Gastroesophageal sphincter (tissue), 4 donors: Measurements from ENCODE around the gene CNGA3. TPM values are rescaled to one million over a fixed set of nuclear protein-coding genes. Genes with fewer than 3 reads are reported as not detected.

ENCODE experiments used
- ATAC-seq: fragments of 150-250 bp; one replicate; pipeline ENCODE4 v1.9.1; 2016; ENCODE audit warnings: mild to moderate bottlenecking, moderate library complexity
- H3K27ac ChIP-seq, 4 donors: fragments of 200-600 bp; sonication (generic) in 3 of 4; 1 replicate in 3 of 4; 2 replicates in 1 of 4; pipeline ENCODE4 v1.5.1; 2016 to 2019
- H3K27me3 ChIP-seq: fragments of 200-600 bp; sonication (generic); one replicate; pipeline ENCODE4 v1.5.1; 2019
- H3K36me3 ChIP-seq, 2 donors: fragments of 200-600 bp; sonication (generic); one replicate each; pipeline ENCODE4 v1.5.1; 2019; ENCODE audit warnings: control low read depth in 1 of 2
- H3K4me1 ChIP-seq, 3 donors: fragments of 200-600 bp; sonication (generic); 1 replicate in 2 of 3; 2 replicates in 1 of 3; pipeline ENCODE4 v1.5.1; 2016 to 2019; ENCODE audit warnings: control low read depth in 2 of 3
- H3K4me3 ChIP-seq, 2 donors: fragments of 200-600 bp; sonication (generic); one replicate each; pipeline ENCODE4 v1.5.1; 2019; ENCODE audit warnings: mild to moderate bottlenecking in 1 of 2, moderate library complexity in 1 of 2
- H3K9me3 ChIP-seq, 3 donors: fragments of 200-600 bp; sonication (generic); one replicate each; pipeline ENCODE4 v1.5.1; 2017 to 2019; ENCODE audit warnings: control low read depth in 2 of 3
- CTCF ChIP-seq, 4 experiments: fragments of 200-600 bp in 2 of 4; fragments of 450-650 bp in 2 of 4; sonication (generic) in 1 of 4; IDR thresholded peaks; one replicate each; pipeline ENCODE4 v1.5.1; 2017 to 2019; ENCODE audit warnings: antibody characterized with exemption in 4 of 4, mild to moderate bottlenecking in 2 of 4, moderate library complexity in 2 of 4
- EP300 ChIP-seq: sonication (generic); formaldehyde crosslinking; IDR thresholded peaks from one replicate; pipeline ENCODE4 v1.6.1; 2017; ENCODE audit warnings: antibody characterized with exemption, mild to moderate bottlenecking
- POLR2A ChIP-seq, 2 donors: fragments of 450-650 bp; IDR thresholded peaks; one replicate each; pipeline ENCODE4 v1.6.1; 2017; ENCODE audit warnings: antibody characterized with exemption in 2 of 2, mild to moderate bottlenecking in 2 of 2, moderate library complexity in 1 of 2
- POLR2AphosphoS5 ChIP-seq: sonication (generic); formaldehyde crosslinking; IDR thresholded peaks from one replicate; pipeline ENCODE4 v1.6.1; 2017; ENCODE audit warnings: antibody characterized with exemption
- WGBS, 2 donors: methylation state at CpG; one replicate each; pipeline ENCODE4 v1.1.5; 2018; ENCODE audit warnings: low coverage in 1 of 2; 5-methylcytosine and 5-hydroxymethylcytosine counted together
- total RNA-seq, 4 donors: library from RNA; depleted of rRNA; stranded (reverse); fragments of >200 nt; gene quantifications; one replicate each; pipeline ENCODE4 v1.1.0, GENCODE V29; 2016

The CNGA3 gene
- total RNA-seq, 4 donors from 2014 or later, result 1.1 to 10.6 (median 6.1) TPM

- H3K27me3 ChIP-seq, result no peaks in the 10 kb centered on the region
- TF ChIP-seq CTCF (IDR thresholded peaks at IDR 0.05) (no peak), POLR2AphosphoS5 (no peak)
- no peak overlapping the region for H3K27ac ChIP-seq
- H3K4me1 ChIP-seq, result no peaks in the 10 kb centered on the region
- ATAC-seq, result no peak
- H3K9me3 ChIP-seq, result peaks cover 0 to under 1% (median 0%) of the 10 kb centered on the region in 3 donors
- H3K4me3 ChIP-seq, result no peak overlapping the region
- no peaks in the 10 kb centered on the region for H3K36me3 ChIP-seq
- 60 to 88% methylated on average over 1 to 3 of the region's 3 CpGs for WGBS, 2 donors
Observed at GRCh38 chr2:98357849-98358248, 11.6 kb downstream of the CNGA3 start.

GRCh38 chr2:98359986-98360385, 13.7 kb downstream of the CNGA3 start:
- Histone ChIP-seq H3K9me3 (peaks cover 0 to 5% (median 0%) of the 10 kb centered on the region in 3 donors), H3K27ac (no peak overlapping the region), H3K4me1 (no peaks in the 10 kb centered on the region), H3K27me3 (no peaks in the 10 kb centered on the region), H3K36me3 (no peaks in the 10 kb centered on the region), H3K4me3 (no peak overlapping the region)
- no peak for ATAC-seq
- 67% methylated on average over 1 of the region's 1 CpG; no CpG with 5 or more reads in 1 of the 2 donors for WGBS, 2 donors
- TF ChIP-seq POLR2A (IDR thresholded peaks at IDR 0.05) (no peak), POLR2AphosphoS5 (no peak), CTCF (IDR thresholded peaks at IDR 0.05) (no peak), EP300 (no peak)

GRCh38 chr2:98367721-98368120, 21.5 kb downstream of the CNGA3 start:
- ATAC-seq, result no peak
- Histone ChIP-seq H3K4me1 (no peaks in the 10 kb centered on the region), H3K4me3 (no peak overlapping the region), H3K36me3 (no peaks in the 10 kb centered on the region), H3K9me3 (peaks cover 0 to 16% (median 0%) of the 10 kb centered on the region in 3 donors), H3K27ac (no peak overlapping the region), H3K27me3 (peaks cover 14% of the 10 kb centered on the region)
- TF ChIP-seq CTCF (IDR thresholded peaks at IDR 0.05), result no peak
- no peak for TF ChIP-seq POLR2AphosphoS5
- no peak for TF ChIP-seq EP300
- TF ChIP-seq POLR2A (IDR thresholded peaks at IDR 0.05), result no peak
- 79% methylated on average over 1 of the region's 1 CpG; no CpG with 5 or more reads in 1 of the 2 donors for WGBS, 2 donors

- WGBS, 2 donors, result 68 to 88% methylated on average over 5 of the region's 9 CpGs
- H3K4me3 ChIP-seq, result no peak overlapping the region
- TF ChIP-seq CTCF (IDR thresholded peaks at IDR 0.05) (no peak), EP300 (no peak), POLR2A (IDR thresholded peaks at IDR 0.05) (no peak), POLR2AphosphoS5 (no peak)
Observed at GRCh38 chr2:98369710-98370239, 23.5 kb downstream of the CNGA3 start.

GRCh38 chr2:98372121-98372520, 25.9 kb downstream of the CNGA3 start:
- no peak overlapping the region for H3K27ac ChIP-seq
- peaks cover 39% of the 10 kb centered on the region for H3K27me3 ChIP-seq
- peaks cover 0 to 11% (median 0%) of the 10 kb centered on the region in 3 donors for H3K9me3 ChIP-seq
- H3K4me1 ChIP-seq, result no peaks in the 10 kb centered on the region
- H3K4me3 ChIP-seq, result no peak overlapping the region
- TF ChIP-seq CTCF (IDR thresholded peaks at IDR 0.05) (no peak), EP300 (no peak), POLR2A (IDR thresholded peaks at IDR 0.05) (no peak), POLR2AphosphoS5 (no peak)
- no peaks in the 10 kb centered on the region for H3K36me3 ChIP-seq
- ATAC-seq, result no peak
- 27 to 58% methylated on average over 2 of the region's 4 CpGs for WGBS, 2 donors

More at GRCh38 chr2:98369710-98370239, 23.5 kb downstream of the CNGA3 start:
- Histone ChIP-seq H3K27ac (no peak overlapping the region), H3K9me3 (peaks cover 0 to 11% (median 0%) of the 10 kb centered on the region in 3 donors), H3K27me3 (peaks cover 20% of the 10 kb centered on the region), H3K36me3 (no peaks in the 10 kb centered on the region), H3K4me1 (no peaks in the 10 kb centered on the region)
- no peak for ATAC-seq
